CD14-positive monocyte (primary cell): ENCODE measurements around the gene RNF187. TPM values are rescaled to one million over a fixed set of nuclear protein-coding genes. Genes with fewer than 3 reads are reported as not detected.

ENCODE experiments used
- DNase-seq, 3 donors: peaks; one replicate each; pipeline ENCODE4 v3.0.0-alpha.2; 2011 to 2022
- H2AFZ ChIP-seq: 2 replicates; pipeline ENCODE4 v1.6.0; 2012; ENCODE audit warnings: mild to moderate bottlenecking, low read depth, low read length, inconsistent platforms; ENCODE audit not compliant: insufficient read depth, poor library complexity, severe bottlenecking
- H3K27ac ChIP-seq, 2 donors: 1 replicate in 1 of 2; 2 replicates in 1 of 2; pipeline ENCODE4 v1.5.1; 2012 to 2013; ENCODE audit warnings: low read length in 2 of 2, control low read depth in 1 of 2, inconsistent platforms in 1 of 2, low read depth in 1 of 2, mild to moderate bottlenecking in 1 of 2
- H3K27me3 ChIP-seq, 2 donors: one replicate each; pipeline versions ENCODE4 v1.6.0 to v1.6.1; 2011 to 2013; ENCODE audit warnings: low read length in 2 of 2; ENCODE audit not compliant: control insufficient read depth in 2 of 2, insufficient read depth in 2 of 2
- H3K36me3 ChIP-seq, 2 donors: replicated peaks in 1 of 2; 1 replicate in 1 of 2; 2 replicates in 1 of 2; pipeline versions ENCODE4 v1.5.1 to v1.6.1; 2012 to 2013; ENCODE audit warnings: low read length in 2 of 2, control low read depth in 1 of 2, inconsistent platforms in 1 of 2, mild to moderate bottlenecking in 1 of 2; ENCODE audit not compliant: insufficient read depth in 2 of 2, control insufficient read depth in 1 of 2
- H3K4me1 ChIP-seq, 2 donors: 1 replicate in 1 of 2; 2 replicates in 1 of 2; pipeline versions ENCODE4 v1.5.1 to v1.6.1; 2012 to 2013; ENCODE audit warnings: low read length in 2 of 2, control low read depth in 1 of 2, inconsistent platforms in 1 of 2, mild to moderate bottlenecking in 1 of 2, moderate library complexity in 1 of 2; ENCODE audit not compliant: insufficient read depth in 2 of 2, control insufficient read depth in 1 of 2
- H3K4me2 ChIP-seq: replicated peaks from 2 replicates; pipeline ENCODE3; 2012; ENCODE audit warnings: low read length, moderate library complexity, mild to moderate bottlenecking; ENCODE audit not compliant: poor library complexity, severe bottlenecking; ENCODE audit errors: extremely low read depth
- H3K4me3 ChIP-seq, 3 experiments: fragments of 200-600 bp in 1 of 3; sonication (generic) in 1 of 3; replicated peaks in 1 of 3; 1 replicate in 2 of 3; 2 replicates in 1 of 3; pipeline ENCODE4 v1.5.1; 2011 to 2013; ENCODE audit warnings: low read length in 3 of 3, mild to moderate bottlenecking in 3 of 3, control low read depth in 2 of 3, low read depth in 2 of 3, inconsistent platforms in 1 of 3, moderate library complexity in 1 of 3
- H3K79me2 ChIP-seq: 2 replicates; pipeline ENCODE4 v1.6.0; 2012; ENCODE audit warnings: mild to moderate bottlenecking, control low read depth, inconsistent platforms, low read length, moderate library complexity; ENCODE audit not compliant: insufficient read depth
- H3K9ac ChIP-seq: 2 replicates; pipeline ENCODE4 v1.6.0; 2017; ENCODE audit warnings: low read length, mild to moderate bottlenecking; ENCODE audit not compliant: insufficient read depth, poor library complexity, severe bottlenecking
- H3K9me3 ChIP-seq, 2 donors: replicated peaks in 1 of 2; 1 replicate in 1 of 2; 2 replicates in 1 of 2; pipeline versions ENCODE4 v1.5.1 to v1.6.1; 2012 to 2013; ENCODE audit warnings: low read length in 2 of 2, control low read depth in 1 of 2; ENCODE audit not compliant: control insufficient read depth in 1 of 2, insufficient read depth in 1 of 2
- H4K20me1 ChIP-seq: 2 replicates; pipeline ENCODE4 v1.6.0; 2012; ENCODE audit warnings: mild to moderate bottlenecking, low read length, control low read depth, moderate library complexity; ENCODE audit not compliant: insufficient read depth
- H3K27ac Mint-ChIP-seq, 7 donors: one replicate each; pipeline ENCODE4 v1.8.0; 2020; ENCODE audit warnings: mild to moderate bottlenecking in 7 of 7, mixed read lengths in 7 of 7, moderate library complexity in 6 of 7, inconsistent platforms in 2 of 7
- H3K27me3 Mint-ChIP-seq, 3 donors: one replicate each; pipeline ENCODE4 v1.8.0; 2021 to 2022; ENCODE audit warnings: low read depth in 3 of 3, mild to moderate bottlenecking in 3 of 3, mixed read lengths in 3 of 3, moderate library complexity in 3 of 3, inconsistent platforms in 1 of 3
- H3K36me3 Mint-ChIP-seq, 2 donors: one replicate each; pipeline ENCODE4 v1.8.0; 2020; ENCODE audit warnings: mixed read lengths in 2 of 2, inconsistent platforms in 1 of 2, mild to moderate bottlenecking in 1 of 2
- H3K4me1 Mint-ChIP-seq: one replicate; pipeline ENCODE4 v1.8.0; 2020; ENCODE audit warnings: mild to moderate bottlenecking, mixed read lengths
- H3K4me3 Mint-ChIP-seq, 2 donors: one replicate each; pipeline ENCODE4 v1.8.0; 2020; ENCODE audit warnings: mild to moderate bottlenecking in 2 of 2, mixed read lengths in 2 of 2, moderate library complexity in 1 of 2
- H3K9me3 Mint-ChIP-seq, 7 donors: one replicate each; pipeline ENCODE4 v1.8.0; 2020 to 2022; ENCODE audit warnings: mixed read lengths in 7 of 7, mild to moderate bottlenecking in 6 of 7, moderate library complexity in 6 of 7, inconsistent platforms in 2 of 7
- WGBS: methylation state at CpG from one replicate; pipeline ENCODE4 v1.1.5; 2013; ENCODE audit warnings: missing lambda C conversion rate; ENCODE audit not compliant: insufficient coverage; 5-methylcytosine and 5-hydroxymethylcytosine counted together
- intact Hi-C, 2 donors: fragments of 100-400 bp; cut with micrococcal nuclease; formaldehyde crosslinking; loops; one replicate each; pipeline versions ENCODE4 v1.15.0 to v1.15.1; 2023
- polyA plus RNA-seq, 3 donors: library from polyadenylated mRNA; depleted of rRNA in 1 of 3; unstranded in 2 of 3; stranded (reverse) in 1 of 3; fragments of 300-500 nt in 2 of 3; fragments of >200 nt in 1 of 3; fragmentation: Illumina TruSeq in 2 of 3; gene quantifications; 1 replicate in 2 of 3; 2 replicates in 1 of 3; pipeline ENCODE4 v1.2.3, GENCODE V29; 2012 to 2021
- TF ChIP-seq, protein P1 (sequence below): fragments of 200-600 bp; IDR thresholded peaks from one replicate; pipeline ENCODE4 v1.8.0; 2022; ENCODE audit warnings: antibody characterized with exemption, mild to moderate bottlenecking

RNF187 gene
- polyA plus RNA-seq, 3 donors, result 5.9 to 27.6 (median 24.6) TPM

DNA sequence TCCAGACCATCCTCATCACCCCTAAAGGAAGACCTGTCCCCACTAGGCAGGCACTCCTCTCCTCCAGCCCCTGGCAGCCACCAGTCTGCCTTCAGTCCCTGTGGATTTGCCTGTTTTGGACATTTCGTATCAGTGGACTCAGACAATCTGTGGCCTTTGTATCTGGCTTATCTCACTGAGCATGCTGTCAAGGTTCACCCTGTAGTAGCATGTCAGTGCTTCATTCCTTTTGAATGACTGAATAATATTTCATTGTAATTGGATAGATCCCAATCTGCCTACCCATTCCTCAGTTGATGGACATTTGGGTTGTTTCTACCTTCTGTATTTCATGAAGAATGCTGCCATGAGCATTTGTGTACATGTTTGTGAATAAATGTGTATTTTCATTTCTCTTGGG lies 32.9 kb upstream of the RNF187 start:
- Mint-ChIP-seq H3K27ac (no peak overlapping the region), H3K4me1 (peaks cover 42% of the 10 kb centered on the region), H3K4me3 (no peak overlapping the region), H3K9me3 (peaks cover 0 to 14% (median 6%) of the 10 kb centered on the region in 7 donors), H3K36me3 (peaks cover 0 to 4% of the 10 kb centered on the region in 2 donors), H3K27me3 (peaks cover 9 to 37% (median 35%) of the 10 kb centered on the region in 3 donors)
- Histone ChIP-seq H3K79me2 (peaks cover 4% of the 10 kb centered on the region), H3K27me3 (peaks cover 0 to 19% of the 10 kb centered on the region in 2 donors), H2AFZ (no peak overlapping the region), H3K27ac (no peak overlapping the region), H3K4me2 (no peak overlapping the region), H3K4me3 (no peak overlapping the region), H3K9ac (no peak overlapping the region), H3K36me3 (no peaks in the 10 kb centered on the region), H4K20me1 (no peaks in the 10 kb centered on the region), H3K9me3 (no peaks in the 10 kb centered on the region), H3K4me1 (peaks cover 32 to 44% of the 10 kb centered on the region in 2 donors)
- DNase-seq, result no peak
- intact Hi-C loops, result loop anchor here in 1 of 2 donors (5.0 kb wide), 1 partner anchor 47 kb away; the partner anchor contains the start of gene TRIM11
- TF ChIP-seq, protein P1, sequence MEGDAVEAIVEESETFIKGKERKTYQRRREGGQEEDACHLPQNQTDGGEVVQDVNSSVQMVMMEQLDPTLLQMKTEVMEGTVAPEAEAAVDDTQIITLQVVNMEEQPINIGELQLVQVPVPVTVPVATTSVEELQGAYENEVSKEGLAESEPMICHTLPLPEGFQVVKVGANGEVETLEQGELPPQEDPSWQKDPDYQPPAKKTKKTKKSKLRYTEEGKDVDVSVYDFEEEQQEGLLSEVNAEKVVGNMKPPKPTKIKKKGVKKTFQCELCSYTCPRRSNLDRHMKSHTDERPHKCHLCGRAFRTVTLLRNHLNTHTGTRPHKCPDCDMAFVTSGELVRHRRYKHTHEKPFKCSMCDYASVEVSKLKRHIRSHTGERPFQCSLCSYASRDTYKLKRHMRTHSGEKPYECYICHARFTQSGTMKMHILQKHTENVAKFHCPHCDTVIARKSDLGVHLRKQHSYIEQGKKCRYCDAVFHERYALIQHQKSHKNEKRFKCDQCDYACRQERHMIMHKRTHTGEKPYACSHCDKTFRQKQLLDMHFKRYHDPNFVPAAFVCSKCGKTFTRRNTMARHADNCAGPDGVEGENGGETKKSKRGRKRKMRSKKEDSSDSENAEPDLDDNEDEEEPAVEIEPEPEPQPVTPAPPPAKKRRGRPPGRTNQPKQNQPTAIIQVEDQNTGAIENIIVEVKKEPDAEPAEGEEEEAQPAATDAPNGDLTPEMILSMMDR, result no peak
- WGBS, result 100% methylated on average over 1 of the region's 1 CpG

DNA sequence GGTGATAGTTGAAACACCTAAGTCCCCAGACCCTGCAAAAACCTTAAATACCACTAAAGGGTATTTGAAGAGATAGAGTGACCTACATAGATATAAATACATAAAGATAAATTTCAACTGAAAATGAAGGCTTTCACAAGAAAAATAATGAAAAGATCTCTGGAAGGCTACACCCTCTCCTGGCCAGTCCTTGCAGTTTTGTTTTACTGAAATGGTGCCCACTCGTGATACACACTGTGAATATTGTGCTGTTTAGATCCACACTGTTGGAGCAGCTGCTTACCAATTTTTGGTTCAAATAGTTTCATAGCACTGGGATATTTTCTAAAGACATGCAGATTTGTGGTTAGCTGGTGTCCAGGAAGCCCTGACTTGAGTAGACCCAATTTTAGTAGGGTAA lies 31.5 kb upstream of the RNF187 start:
- Histone ChIP-seq H3K4me2 (no peak overlapping the region), H2AFZ (no peak overlapping the region), H3K4me3 (no peak overlapping the region), H3K79me2 (peaks cover 4% of the 10 kb centered on the region), H4K20me1 (no peaks in the 10 kb centered on the region), H3K27me3 (peaks cover under 1 to 26% of the 10 kb centered on the region in 2 donors), H3K9ac (no peak overlapping the region), H3K27ac (no peak overlapping the region), H3K9me3 (no peaks in the 10 kb centered on the region), H3K36me3 (no peaks in the 10 kb centered on the region), H3K4me1 (peaks cover 39 to 49% of the 10 kb centered on the region in 2 donors)
- no peak overlapping the region for H3K27ac Mint-ChIP-seq
- H3K4me1 Mint-ChIP-seq, result peaks cover 44% of the 10 kb centered on the region
- intact Hi-C loops, result loop anchor here in 1 of 2 donors (5.0 kb wide), 1 partner anchor 343 kb away; no protein-coding TSS in a partner anchor
- H3K27me3 Mint-ChIP-seq, result peaks cover 19 to 44% (median 42%) of the 10 kb centered on the region in 3 donors
- peaks cover 0 to 14% (median 6%) of the 10 kb centered on the region in 7 donors for H3K9me3 Mint-ChIP-seq
- WGBS, result 29% methylated on average over 1 of the region's 1 CpG
- DNase-seq, result no peak
- TF ChIP-seq, protein P1, result no peak
- peaks cover 0 to 4% of the 10 kb centered on the region in 2 donors for H3K36me3 Mint-ChIP-seq
- peak overlapping the region; percentile 30 to 56 for H3K4me3 Mint-ChIP-seq
